Eye (tissue), 1 donor: Measurements from ENCODE around the gene KLHL21.

Source experiments
- DNase-seq: peaks from one replicate; pipeline ENCODE4 v3.0.0-alpha.2; 2015

KLHL21 gene

GRCh38 chr1:6599141-6599975, 3.3 kb downstream of the KLHL21 start:
- DNase-seq = no peak

GRCh38 chr1:6597777-6598131, 4.9 kb downstream of the KLHL21 start:
- no peak for DNase-seq

DNA sequence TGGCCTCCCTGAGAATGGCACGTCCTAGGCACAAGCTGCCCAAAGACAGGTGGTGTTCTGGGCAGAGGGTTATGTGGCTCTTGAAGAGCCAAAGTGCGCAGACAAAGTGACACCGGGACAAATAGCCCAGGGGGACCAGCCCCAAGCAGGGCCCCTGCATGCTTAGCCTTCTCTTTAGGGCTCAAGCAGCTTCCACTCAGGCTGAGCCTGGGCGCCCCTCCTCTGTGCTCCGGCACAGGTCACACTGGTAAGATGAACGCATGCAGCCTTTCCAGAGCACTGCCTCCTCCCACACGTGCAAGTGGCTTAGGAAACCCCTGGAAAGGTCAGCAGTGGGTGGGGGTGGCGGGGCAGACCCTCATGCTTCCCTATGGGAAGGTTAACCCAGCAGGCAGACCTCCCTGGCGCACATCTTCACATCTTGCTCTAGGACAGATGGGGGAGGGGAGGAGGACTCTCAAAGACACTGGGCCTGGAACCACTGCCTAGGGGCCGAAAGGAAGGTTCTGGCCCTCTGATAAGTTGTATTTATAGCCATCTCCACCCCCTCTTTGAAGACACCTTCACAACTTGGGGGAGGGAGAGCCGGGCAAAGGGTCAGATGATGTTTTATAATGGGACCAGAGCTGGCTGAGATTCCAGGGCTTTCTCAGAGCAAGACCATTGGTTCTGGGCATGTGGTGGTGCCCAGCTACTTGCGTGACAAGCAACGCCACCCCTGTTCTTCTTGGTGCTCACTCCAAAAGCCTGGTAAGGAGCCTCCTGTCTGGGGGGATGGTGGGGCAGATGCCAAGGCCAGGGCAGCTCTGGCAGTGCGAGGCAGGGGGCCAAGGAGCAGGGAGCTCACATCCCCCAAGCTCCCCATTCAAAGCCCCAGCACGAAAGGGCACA, 5.5 kb downstream of the KLHL21 start:
- DNase-seq = no peak

- DNase-seq = no peak
These were observed 6.3 kb downstream of the KLHL21 start for GRCh38 chr1:6596351-6596750.

GRCh38 chr1:6594977-6595740, 7.5 kb downstream of the KLHL21 start:
- no peak for DNase-seq

DNA sequence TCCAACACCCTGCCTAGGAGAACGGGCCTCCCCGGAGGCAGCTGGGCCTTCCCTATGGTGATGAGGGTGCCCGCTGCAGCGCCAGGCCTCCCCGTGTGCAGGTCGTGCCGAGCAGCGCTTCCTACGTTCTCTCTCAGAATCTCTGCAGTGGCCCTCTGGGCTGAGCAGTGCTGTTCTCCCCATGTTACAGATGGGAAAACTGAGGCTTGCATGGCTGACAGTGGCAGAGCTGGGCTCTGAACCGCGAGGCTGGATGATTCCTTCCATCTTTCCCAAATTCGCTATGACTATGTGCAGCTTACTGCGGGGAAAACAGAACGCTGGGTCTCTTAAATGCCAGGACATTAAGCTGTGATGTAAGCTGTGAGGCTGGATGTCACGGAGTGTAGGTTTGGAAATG, 8.9 kb downstream of the KLHL21 start:
- no peak for DNase-seq

GRCh38 chr1:6592865-6593593, 9.6 kb downstream of the KLHL21 start:
- DNase-seq = no peak

- DNase-seq = no peak
These were observed 10.2 kb downstream of the KLHL21 start for GRCh38 chr1:6592441-6592840.

DNA sequence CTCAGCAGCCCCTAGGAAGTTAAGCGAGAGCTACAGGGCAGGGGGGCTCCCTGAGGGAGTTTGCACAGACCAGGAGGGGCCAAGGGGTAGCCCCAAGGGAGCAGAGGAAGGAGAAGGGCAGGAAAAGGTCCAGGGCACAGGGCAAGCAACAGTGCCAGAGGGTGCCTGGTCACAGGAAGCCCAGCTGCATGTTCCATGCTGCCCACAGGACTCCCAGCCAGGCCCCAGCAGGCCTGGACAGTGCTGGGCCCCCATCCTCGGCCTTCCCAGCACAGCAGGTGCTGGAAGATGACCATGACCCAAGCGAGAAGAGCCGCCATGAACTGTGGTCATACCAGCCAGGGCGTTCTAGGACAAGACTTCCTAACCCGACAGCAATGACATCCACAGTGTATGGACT, 11.0 kb downstream of the KLHL21 start:
- no peak for DNase-seq

DNA sequence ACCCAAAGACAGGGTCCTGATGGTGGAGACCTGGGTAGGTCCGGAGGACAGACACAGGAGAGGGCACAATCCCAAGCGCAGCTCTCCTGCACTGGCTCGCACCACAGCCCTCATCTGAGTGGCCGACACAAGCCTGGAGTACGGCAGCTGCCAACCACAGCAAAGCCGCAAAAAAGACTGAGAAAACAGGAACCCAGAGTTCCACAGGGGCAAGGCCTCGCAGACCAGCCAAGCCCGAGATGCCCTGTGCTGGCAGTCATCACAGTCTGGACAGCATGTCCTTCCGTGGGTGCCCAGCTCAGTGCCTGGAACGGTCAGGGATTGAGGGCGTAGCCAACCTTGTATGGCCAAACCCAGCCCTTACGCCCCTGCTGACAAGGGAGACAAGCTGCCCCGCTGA, 11.4 kb downstream of the KLHL21 start:
- DNase-seq = no peak

DNA sequence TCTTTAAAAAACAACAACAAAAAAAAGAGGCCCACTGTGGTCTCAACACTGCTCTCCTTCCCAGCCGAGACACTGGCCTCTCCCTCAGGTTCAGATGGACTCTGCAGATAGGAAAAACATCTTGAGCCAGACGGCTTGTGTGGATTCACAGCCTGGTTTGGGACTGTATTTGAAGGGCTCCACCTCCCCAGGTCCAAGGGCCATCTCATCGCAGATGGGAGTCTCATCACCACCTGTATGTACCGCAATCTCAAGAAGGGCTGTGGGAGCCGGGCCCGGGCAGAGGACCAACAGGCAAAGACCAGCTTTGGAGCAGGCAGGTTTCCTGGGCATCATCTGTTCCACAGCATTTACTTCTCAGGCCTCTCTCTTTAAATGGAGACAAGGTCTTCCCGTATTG, 12.6 kb downstream of the KLHL21 start:
- no peak for DNase-seq

GRCh38 chr1:6588893-6589520, 13.7 kb downstream of the KLHL21 start:
- no peak for DNase-seq

DNA sequence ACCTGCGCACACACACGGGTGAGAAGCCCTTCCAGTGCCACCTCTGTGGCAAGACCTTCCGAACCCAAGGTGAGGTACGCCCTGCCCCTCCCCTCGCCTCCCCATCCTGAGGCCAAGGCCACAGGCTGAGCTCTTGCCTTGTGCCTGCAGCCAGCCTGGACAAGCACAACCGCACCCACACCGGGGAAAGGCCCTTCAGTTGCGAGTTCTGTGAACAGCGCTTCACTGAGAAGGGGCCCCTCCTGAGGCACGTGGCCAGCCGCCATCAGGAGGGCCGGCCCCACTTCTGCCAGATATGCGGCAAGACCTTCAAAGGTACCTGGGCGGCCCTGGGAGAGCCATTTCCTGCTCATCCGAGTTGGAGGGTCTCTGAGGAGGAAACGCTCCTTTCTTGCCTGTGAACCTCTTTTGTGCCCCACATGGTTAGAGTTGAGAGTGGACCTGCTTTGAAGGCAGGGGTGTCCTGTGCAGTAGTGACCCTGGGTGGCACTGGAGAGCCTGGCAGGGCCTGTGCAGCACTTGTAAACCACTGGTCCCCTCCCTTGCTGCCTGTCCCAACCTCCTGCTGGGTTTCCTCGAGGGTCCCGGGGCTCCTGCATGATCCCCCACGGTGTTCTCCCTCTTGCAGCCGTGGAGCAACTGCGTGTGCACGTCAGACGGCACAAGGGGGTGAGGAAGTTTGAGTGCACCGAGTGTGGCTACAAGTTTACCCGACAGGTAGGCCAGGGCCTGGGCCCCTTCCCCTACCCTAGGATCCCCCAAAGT, 14.4 kb downstream of the KLHL21 start:
- no peak for DNase-seq

DNA sequence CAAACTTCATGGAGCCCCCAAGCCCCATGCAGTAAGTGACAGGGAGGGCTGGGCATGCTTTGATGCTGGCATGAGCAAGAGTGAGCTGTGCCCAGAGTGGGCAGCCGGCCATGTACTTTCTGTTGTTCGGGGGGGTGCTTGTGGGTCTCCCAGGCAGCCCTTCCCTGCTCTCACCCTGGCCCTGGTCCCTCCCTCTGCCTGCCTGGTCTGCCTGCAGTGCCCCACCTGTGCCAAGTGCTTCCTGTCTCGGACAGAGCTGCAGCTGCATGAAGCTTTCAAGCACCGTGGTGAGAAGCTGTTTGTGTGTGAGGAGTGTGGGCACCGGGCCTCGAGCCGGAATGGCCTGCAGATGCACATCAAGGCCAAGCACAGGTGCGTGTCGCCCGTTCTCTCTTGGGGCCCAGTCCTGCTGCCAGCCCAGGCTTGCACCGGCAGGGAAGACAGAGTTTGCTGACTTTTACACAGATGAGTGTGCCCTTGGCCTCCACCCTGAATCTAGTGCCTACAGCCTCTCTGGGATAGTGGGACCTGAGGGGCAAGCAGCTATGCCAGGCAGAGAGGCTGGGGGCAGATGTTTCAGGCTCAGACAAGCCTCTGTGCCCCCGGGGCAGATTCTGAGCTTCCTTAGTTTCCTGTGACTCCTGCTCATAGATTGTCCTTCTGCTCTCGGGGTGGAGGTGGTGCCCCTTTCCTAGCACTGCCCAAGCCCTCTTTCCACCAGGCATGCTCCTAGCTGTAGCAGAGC, 15.2 kb downstream of the KLHL21 start:
- DNase-seq = no peak

DNA sequence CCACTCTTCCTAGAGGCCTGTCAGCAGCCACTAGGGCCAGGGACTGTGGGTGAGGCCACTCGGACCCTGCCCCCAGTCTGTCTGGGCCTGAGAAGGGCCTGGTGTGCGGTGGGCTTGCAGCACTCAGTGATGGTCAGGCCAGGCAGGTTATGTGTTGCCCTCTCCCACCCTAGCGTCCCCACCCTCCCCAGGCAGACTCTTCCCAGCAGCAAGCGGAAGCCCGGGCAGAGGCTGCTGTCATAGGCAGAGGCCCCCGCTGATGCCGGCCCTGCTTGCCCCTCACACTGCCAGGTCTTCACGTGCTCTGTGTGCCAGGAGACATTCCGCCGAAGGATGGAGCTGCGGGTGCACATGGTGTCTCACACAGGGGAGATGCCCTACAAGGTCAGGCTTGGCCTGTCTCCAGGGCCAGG, 16.3 kb downstream of the KLHL21 start:
- DNase-seq = no peak

DNA sequence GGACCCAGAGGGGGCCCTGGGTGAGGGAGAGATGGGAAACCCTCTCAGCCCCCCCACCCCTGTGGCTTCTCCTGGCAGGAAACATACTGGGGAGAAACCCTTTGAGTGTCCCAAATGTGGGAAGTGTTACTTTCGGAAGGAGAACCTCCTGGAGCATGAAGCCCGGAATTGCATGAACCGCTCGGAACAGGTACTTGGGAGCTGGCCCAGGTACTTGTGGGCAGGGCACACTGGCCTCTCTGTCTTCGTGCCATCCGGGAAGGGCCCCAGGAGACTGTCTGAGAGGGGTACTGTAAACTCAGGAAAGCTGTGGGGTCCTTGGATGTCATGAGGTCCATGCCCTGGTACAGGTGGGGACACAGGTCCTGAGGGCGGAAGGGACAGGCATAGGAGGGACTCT, 16.8 kb downstream of the KLHL21 start:
- no peak for DNase-seq

DNA sequence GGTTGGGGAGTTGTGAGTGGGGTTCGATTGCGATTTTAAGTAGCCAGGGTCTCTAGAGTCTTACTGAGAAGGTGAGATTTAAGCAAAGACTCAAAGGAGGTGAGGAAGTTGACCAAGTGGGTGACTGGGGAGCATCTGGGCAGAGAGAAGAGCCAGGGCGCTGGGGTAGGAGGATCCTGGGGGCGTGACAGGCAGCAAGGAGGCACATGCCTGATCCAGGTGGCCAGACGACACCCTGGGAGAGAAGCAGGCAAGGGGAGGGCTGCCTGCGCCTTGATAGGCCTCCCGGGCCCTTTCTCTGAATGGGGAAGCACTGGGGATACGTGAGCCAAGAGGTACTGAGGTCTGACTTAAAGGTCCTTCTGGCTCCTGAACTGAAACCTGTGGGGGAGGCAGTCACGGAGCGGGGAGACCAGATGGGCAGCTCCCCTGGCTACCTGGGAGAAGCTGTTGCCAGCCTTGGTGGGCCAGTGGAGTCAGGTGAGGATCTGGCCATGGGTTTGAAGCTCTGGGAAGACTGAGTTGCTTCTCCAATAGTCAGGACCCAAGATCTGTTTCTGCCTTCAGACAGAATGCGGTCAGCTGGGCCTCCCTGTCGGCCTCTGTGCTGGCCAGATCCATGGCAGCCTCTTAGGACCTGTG, 17.5 kb downstream of the KLHL21 start:
- no peak for DNase-seq

DNA sequence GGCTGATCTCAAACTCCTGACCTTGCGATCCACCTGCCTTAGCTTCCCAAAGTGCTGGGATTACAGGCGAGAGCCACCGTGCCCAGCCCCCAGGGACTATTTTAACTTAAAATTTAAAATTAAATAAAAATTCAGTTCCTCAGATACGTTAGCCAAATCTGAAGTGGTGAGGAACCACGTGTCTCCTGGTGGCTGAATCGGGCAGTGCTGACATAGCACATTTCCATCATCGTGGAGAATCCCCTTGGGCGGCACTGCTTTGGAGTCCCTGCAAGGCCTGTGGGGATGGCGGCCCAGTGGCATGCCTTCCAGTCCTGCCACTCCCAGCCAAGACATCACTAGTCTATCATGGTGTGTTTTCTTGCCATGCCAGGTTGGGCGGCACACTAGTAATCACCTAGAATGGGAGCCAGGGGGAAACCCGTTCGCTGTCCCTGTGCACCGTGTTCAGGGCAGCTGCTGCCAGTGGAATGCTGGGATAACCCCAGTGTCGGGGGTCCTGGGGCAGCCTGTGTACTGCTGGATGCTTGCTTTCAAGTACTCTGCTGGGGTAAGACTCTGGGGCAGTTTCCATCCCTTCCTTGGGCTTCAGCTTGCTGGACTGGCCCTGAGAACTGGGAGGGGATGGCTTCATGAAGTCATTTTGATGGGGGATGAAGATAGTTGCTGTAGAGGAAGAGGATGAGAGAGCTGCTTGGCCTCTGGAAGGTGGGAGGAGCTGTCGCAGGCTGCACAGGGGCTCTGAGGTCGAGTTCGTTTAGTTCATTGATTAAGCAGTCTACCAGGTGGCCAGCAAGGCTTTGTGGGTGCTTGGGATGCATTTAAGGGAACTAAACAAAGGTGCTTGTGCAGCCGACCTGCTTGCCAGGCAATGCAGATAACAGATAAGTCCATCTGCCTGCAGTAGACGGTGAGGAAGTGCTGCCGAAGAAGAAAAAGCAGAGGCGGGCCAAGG, 18.3 kb downstream of the KLHL21 start:
- DNase-seq = no peak

- no peak for DNase-seq
These were observed 20.3 kb downstream of the KLHL21 start for GRCh38 chr1:6582370-6582769.
